Measurements from ENCODE around the gene ZSCAN16.

- TF ChIP-seq EZH2 (optimal IDR thresholded peaks at IDR 0.05; ENCODE audit: low read depth, low read length) = no peak
- no peak for TF ChIP-seq CTCF (IDR thresholded peaks at IDR 0.05; ENCODE audit: low read length)
- no peak for TF ChIP-seq EZH2phosphoT487 (IDR thresholded peaks at IDR 0.05; ENCODE audit: low read length)
Measured at GRCh38 chr6:28176373-28176772, 52.0 kb downstream of the ZSCAN16 start.
